H1 (cell line): ENCODE measurements around the gene MBOAT2. TPM values are rescaled to one million over a fixed set of nuclear protein-coding genes. Genes with fewer than 3 reads are reported as not detected.

Source experiments
- GABPA ChIP-seq: IDR thresholded peaks from 2 replicates; pipeline ENCODE4 v1.6.1; 2011; ENCODE audit warnings: mild to moderate bottlenecking, low read length, moderate library complexity, borderline replicate concordance; ENCODE audit not compliant: insufficient read depth
- TEAD4 ChIP-seq: IDR thresholded peaks from 2 replicates; pipeline ENCODE4 v1.6.1; 2012; ENCODE audit warnings: low read depth, low read length, inconsistent platforms, mixed read lengths
- USF2 ChIP-seq: IDR thresholded peaks from 2 replicates; pipeline ENCODE4 v1.6.1; 2011; ENCODE audit warnings: low read length, improper control_type of control experiment
- polyA plus RNA-seq, 7 experiments: library from polyadenylated mRNA; depleted of rRNA in 3 of 7; stranded (reverse) in 5 of 7; unstranded in 2 of 7; fragments of >200 nt in 5 of 7; fragments of 200-250 nt in 2 of 7; gene quantifications; 1 replicate in 5 of 7; 2 replicates in 1 of 7; 4 replicates in 1 of 7; pipeline versions ENCODE4 v1.2.1 to v1.2.3, GENCODE V29; 2011 to 2013; ENCODE audit warnings: missing spikeins in 2 of 7, mixed read lengths in 2 of 7
- total RNA-seq: library from RNA; stranded (reverse); fragmentation: NEBNext Ultra II Directional; extraction: Animal tissue kit (Norgen Biotek cat#: 25700); gene quantifications from 2 replicates; pipeline ENCODE4 v1.2.1, GENCODE V29; 2021

The MBOAT2 gene
- total and polyA plus RNA-seq, 2 of the 8 experiments (the other 6 are each of a cell fraction or from before 2014, with no cell fraction given) = 11.2 to 23.4 TPM

GRCh38 chr2:8954990-8955389 is 48.5 kb downstream of the MBOAT2 start (continued):
- TF ChIP-seq GABPA = no peak
- no peak for TF ChIP-seq USF2
- TF ChIP-seq TEAD4 = no peak
